HG02610 (cell line): ENCODE data around the gene PACSIN1.

Source experiments
- ATAC-seq: cut with Tn5 transposase; IDR thresholded peaks from one replicate; pipeline ENCODE4 v1.9.1; 2021; ENCODE audit warnings: mild to moderate bottlenecking, moderate library complexity; ENCODE audit not compliant: unreplicated experiment

PACSIN1 gene

DNA sequence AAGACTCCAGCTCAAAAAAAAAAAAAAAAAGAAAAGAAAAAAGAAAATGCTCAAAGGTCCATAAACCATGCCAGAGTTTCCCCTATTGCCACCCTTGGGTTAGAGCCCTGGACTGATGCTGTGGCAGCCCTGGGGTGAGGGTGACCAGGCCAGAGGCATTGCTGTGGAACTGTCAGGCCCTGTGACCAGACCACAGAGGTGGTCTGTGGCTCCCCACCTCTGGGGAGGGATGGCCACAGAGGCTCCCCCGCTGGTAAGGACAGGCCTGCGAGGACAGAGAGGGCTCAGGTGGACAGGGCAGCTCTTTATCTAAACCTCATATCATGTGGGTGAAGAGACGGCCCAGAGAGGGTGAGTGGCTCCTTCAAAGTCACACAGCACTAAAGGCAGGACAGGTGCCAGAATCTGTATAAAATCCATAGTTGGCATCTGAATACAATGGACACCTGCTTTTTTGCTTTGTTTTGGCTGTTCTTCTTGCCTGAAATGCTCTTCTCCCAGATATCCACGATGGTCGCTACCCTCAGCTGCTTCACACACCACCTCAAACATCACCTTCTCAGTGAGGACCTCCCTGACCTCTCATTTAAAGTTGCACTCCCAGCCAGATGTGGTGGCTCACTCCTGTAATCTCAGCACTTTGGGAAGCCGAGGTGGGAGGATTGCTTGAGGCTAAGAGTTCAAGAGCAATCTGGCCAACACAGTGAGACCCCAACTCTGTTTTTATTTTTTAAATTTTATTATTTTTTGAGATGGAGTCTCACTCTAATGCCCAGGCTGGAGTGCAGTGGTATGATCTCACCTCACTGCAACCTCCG is 112.8 kb downstream of the PACSIN1 start:
- ATAC-seq = no peak

DNA sequence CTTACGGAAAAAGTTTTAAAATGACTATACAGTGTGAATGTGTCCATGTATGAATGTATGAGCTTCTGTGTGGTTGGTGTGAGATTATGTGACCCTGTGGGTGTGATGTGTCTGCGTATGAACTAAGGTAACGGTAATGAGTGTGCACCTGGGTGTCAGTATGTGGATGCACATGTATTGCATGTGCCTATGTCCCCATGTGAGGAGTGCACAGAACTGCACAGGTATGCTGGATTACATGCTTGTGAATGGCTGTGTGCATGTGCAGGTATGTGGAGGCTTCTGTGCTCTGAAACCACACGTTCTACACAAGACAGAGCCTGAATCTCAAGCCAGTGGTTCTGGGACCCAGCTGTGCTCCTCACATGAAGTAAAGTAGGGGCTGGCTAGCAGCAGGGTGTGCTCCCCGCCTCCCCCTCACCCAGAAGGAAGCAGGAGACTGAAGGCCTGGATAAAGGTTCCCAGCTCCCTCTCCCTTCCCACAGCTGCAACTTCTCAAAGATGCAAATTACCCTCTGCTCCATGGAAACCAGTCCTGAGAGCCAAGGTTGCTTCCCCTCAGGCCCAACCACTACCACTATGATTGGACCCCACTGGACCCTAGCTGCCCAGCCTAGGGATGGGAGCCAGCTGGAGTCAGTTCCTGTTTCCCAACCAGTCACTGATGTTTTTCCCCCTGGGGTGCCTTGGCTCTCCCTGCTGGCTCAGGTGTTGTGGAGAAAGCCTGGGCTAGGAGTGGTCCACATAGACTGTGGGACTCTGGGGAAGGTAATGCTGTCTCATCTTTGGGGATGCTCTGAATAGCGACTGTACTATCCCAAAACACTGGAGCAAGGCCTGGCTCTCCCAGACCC is 115.1 kb downstream of the PACSIN1 start:
- no peak for ATAC-seq

DNA sequence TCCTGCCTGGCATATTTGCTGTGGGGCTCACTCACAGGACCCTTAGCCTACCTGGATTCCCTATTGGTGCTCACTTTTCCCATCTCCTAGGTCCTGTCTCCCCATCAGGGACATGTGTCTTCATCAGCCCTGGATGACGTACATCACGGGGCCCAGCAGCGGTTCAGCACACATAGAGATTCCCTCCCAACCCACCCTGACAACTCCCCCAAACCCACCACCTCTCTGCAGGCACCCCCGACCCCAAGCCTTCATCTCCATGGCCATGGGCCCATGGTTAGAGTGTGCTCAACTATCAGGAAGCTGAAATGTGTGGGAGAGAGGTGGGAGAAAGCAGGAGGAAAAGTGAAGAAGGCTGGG is 115.7 kb downstream of the PACSIN1 start:
- ATAC-seq = no peak

DNA sequence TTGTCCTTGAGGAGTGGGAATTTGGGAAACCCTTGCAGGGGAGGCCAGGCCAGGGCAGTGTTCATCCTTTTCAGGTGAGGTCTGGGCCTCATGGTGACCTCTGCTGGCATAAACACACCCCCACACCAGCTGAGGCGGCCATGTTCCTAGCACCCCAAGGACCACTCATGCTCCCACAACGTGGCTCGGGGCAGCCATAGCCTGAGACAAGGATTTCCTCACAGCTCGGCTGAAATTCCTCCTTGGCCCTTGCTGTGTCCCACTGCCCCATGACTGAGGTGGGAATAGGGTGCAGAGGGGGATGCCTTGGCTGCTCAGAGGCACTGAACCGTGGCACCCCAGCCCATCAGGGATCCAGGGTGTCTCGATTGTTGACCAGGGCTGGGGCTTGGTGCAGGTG is 117.6 kb downstream of the PACSIN1 start:
- no peak for ATAC-seq

DNA sequence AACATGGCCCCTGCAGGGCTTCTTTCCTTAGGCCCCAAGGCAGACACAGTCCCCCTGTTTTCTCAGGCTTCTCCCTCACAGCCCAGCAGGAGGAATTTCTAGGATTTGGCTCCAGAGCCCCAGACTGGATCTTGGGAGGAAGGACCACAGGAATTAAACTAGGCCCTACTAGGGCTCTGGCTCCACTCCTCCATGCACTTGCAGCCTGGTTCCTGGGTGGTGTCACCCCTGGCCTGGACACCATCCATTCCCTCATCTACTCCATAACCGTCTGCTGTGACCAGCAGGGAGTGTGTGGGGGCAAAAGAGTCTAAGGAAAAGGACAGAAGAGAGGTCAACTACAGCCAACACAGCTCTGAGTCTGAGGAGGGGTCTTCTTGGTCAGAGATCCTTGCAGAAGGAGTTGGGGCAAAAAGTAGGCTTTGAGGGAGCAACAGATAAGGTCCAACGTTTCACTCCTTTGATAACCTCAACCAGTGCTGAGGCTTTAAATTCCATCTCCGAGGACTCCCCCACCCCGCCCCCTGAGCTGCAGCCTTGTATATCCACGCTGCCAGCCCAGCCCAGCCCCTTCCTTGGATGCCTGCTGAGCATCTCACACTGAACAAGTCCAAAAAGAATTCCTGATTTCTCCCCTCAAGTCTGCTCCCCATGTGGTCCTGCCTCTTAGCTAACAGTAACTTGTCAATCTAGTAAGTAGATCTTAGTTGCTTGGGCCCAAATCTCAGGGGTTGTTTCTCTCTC is 118.2 kb downstream of the PACSIN1 start:
- no peak for ATAC-seq

DNA sequence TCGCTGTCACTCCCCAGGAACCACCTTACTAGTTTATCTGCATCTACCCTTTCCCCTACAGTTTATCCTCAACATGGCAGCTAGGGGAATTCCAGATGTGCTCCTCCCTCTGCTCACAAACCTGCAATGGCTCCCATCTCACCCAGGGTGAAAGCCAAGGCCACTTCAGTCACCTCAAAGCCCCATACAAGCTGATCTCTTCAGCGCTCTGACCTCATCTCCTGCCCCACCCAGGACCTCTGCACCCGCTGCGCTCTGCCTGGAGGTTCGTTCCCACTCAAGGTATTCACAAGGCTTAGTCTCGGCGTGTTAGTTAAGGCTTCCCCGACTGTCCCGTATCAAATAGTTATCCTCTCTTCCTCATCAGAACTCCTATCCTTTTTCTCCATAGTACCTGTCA is 118.8 kb downstream of the PACSIN1 start:
- no peak for ATAC-seq
